Breast epithelium (tissue), 3 donors: ENCODE measurements around the gene PFKL.

Source experiments
- CTCF ChIP-seq, 3 donors: fragments of 450-650 bp; IDR thresholded peaks; one replicate each; pipeline ENCODE4 v1.5.1; 2016 to 2017; ENCODE audit warnings: antibody characterized with exemption in 3 of 3, mild to moderate bottlenecking in 3 of 3, moderate library complexity in 3 of 3
- POLR2A ChIP-seq: fragments of 450-650 bp; IDR thresholded peaks from one replicate; pipeline ENCODE4 v1.6.1; 2016; ENCODE audit warnings: antibody characterized with exemption, mild to moderate bottlenecking, moderate library complexity

DNA sequence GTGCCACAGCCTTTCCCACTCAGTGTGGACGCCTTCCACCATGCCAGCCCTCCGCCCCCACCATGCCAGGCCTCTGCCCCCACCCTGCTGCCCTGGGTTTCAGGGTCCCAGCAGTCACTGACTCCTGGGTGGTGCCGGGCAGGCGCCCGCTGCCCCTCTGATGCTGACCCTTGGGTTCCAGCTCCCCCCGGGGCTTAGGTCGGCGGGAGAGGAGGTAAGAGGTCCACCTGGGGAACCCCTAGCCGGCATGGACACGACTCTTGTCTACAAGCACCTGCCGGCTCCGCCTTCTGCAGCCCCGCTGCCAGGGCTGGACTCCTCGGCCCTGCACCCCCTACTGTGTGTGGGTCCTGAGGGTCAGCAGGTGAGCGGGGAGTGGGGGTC, 7.0 kb upstream of the PFKL start:
- no peak for TF ChIP-seq CTCF (IDR thresholded peaks at IDR 0.05)
- TF ChIP-seq POLR2A = no peak
